Cardiac muscle cell (in vitro differentiated cells and primary cell): ENCODE data around the gene CHD6. TPM values are rescaled to one million over a fixed set of nuclear protein-coding genes. Genes with fewer than 3 reads are reported as not detected.
A peak's percentile ranks its signal among the peaks of the same experiment; 100 is the strongest.

Experiments
- DNase-seq, 2 donors: peaks; one replicate each; pipeline versions ENCODE4 v3.0.0 to v3.0.0-alpha.2; 2010 to 2017; ENCODE audit warnings: low read depth in 1 of 2, low spot score in 1 of 2
- H3K27ac ChIP-seq: fragments of 200-600 bp; sonication (generic); 2 replicates; pipeline ENCODE4 v1.5.1; 2016
- H3K27me3 ChIP-seq: fragments of 200-600 bp; sonication (generic); 2 replicates; pipeline ENCODE4 v1.6.0; 2016; ENCODE audit warnings: control low read depth
- H3K36me3 ChIP-seq: fragments of 200-600 bp; sonication (generic); 2 replicates; pipeline ENCODE4 v1.5.1; 2016; ENCODE audit warnings: control low read depth
- H3K4me1 ChIP-seq: fragments of 200-600 bp; sonication (generic); 2 replicates; pipeline ENCODE4 v1.8.1; 2017; ENCODE audit warnings: low read depth, mild to moderate bottlenecking, mixed run types
- H3K4me3 ChIP-seq: fragments of 200-600 bp; sonication (generic); 2 replicates; pipeline ENCODE4 v1.5.1; 2016; ENCODE audit warnings: mild to moderate bottlenecking
- H3K9me3 ChIP-seq: fragments of 200-600 bp; sonication (generic); 2 replicates; pipeline ENCODE4 v1.5.1; 2017; ENCODE audit warnings: low read depth, mild to moderate bottlenecking, control low read depth
- polyA plus RNA-seq: library from polyadenylated mRNA; unstranded; fragments of >200 nt; fragmentation: Nextera tagmentation; extraction: Ambion mirVana; gene quantifications from 2 replicates; pipeline ENCODE4 v1.2.1, GENCODE V29; 2016
- total RNA-seq: library from RNA; depleted of rRNA; stranded (reverse); fragments of >200 nt; gene quantifications from 2 replicates; pipeline ENCODE4 v1.2.3, GENCODE V29; 2016
- TF ChIP-seq, protein P1 (sequence below): IDR thresholded peaks from 2 replicates; pipeline ENCODE4 v1.5.1; 2012; ENCODE audit warnings: low read depth, mild to moderate bottlenecking, low read length

The CHD6 gene
- total and polyA plus RNA-seq, 2 experiments from 2014 or later, result 56.3 to 61.9 TPM

DNA sequence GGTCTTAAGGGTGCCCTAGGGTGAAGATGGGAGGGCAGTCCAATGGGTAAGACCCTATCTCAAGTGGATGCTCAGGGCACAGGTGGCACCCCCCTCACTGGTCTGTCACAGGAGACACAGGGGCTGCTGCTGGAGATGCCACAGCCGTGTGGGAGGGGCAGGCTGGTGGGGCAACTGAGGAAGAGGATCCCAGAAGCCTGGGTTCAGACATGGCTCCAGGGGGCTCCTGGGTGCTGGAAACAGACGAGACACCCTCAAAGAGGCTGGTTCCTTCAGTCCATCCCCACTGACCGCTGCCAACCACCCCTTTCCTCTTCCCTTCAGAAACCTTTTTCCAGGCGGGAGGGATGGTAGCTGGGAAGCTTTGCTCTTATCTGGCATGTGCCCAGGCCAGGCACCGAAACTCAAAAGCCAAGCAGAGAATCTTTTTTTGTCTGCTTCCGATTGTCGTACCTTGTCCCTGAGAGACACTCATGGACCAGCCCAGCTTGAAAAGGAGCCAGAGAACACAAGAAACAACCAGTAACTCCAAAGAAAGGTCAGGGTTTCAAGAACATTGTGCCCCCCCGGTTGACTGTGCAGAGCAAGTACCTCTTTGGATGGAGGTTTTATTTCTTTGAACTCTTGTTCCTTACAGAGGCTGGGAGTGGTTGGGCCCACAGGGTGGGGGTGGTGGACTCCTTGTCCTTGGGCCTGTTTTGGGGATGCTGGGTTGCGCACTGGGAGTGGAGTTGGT is 223.1 kb downstream of the CHD6 start:
- Histone ChIP-seq H3K4me1 (no peaks in the 10 kb centered on the region), H3K4me3 (no peak overlapping the region), H3K27ac (no peak overlapping the region), H3K36me3 (no peaks in the 10 kb centered on the region), H3K27me3 (no peaks in the 10 kb centered on the region), H3K9me3 (no peaks in the 10 kb centered on the region)
- TF ChIP-seq, protein P1, sequence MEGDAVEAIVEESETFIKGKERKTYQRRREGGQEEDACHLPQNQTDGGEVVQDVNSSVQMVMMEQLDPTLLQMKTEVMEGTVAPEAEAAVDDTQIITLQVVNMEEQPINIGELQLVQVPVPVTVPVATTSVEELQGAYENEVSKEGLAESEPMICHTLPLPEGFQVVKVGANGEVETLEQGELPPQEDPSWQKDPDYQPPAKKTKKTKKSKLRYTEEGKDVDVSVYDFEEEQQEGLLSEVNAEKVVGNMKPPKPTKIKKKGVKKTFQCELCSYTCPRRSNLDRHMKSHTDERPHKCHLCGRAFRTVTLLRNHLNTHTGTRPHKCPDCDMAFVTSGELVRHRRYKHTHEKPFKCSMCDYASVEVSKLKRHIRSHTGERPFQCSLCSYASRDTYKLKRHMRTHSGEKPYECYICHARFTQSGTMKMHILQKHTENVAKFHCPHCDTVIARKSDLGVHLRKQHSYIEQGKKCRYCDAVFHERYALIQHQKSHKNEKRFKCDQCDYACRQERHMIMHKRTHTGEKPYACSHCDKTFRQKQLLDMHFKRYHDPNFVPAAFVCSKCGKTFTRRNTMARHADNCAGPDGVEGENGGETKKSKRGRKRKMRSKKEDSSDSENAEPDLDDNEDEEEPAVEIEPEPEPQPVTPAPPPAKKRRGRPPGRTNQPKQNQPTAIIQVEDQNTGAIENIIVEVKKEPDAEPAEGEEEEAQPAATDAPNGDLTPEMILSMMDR, result no peak
- no peak for DNase-seq

DNA sequence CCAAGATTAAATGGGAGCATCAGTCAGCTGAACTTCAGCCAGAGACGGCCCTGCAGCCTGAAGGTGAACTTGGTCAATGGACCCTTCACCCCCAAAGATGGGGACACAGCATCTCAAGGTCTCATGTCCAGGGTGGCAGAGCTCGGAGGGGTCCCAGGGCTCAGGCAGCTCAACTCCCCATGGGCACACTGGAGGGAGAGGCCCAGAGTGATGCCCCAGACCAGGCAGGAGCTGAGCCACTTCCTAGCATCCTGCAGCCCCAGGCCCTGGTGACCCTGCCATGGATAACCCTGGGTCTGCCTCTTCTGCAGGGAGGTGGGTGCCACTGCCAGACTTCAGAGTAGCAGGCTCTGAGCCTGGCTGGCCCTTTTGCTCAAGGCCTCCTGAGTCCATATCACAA is 224.1 kb downstream of the CHD6 start:
- DNase-seq, result no peak
- Histone ChIP-seq H3K4me1 (no peaks in the 10 kb centered on the region), H3K4me3 (no peak overlapping the region), H3K27ac (no peak overlapping the region), H3K36me3 (no peaks in the 10 kb centered on the region), H3K27me3 (no peaks in the 10 kb centered on the region), H3K9me3 (no peaks in the 10 kb centered on the region)
- TF ChIP-seq, protein P1, result no peak

DNA sequence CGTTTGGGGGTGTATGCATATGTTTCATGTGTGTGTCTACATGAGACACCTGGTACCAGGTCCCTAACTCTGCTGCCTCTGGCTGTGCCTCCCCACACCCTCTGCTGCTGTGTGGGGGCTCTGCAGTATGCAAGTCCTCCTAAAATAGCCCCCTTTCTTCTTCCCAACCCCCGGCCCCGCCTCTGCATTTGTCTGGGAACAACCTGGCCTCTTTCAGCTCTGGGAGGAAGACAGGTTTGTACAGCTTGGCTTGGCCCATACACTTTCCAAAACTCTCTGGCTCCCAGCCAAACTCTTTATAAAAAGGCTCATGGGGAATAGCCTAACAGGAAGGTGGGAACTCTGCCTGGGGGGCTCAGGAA is 224.5 kb downstream of the CHD6 start:
- TF ChIP-seq, protein P1, result no peak
- H3K4me1 ChIP-seq, result no peaks in the 10 kb centered on the region
- H3K27ac ChIP-seq, result no peak overlapping the region
- no peaks in the 10 kb centered on the region for H3K9me3 ChIP-seq
- no peak for DNase-seq
- no peaks in the 10 kb centered on the region for H3K27me3 ChIP-seq
- H3K4me3 ChIP-seq, result no peak overlapping the region
- no peaks in the 10 kb centered on the region for H3K36me3 ChIP-seq

DNA sequence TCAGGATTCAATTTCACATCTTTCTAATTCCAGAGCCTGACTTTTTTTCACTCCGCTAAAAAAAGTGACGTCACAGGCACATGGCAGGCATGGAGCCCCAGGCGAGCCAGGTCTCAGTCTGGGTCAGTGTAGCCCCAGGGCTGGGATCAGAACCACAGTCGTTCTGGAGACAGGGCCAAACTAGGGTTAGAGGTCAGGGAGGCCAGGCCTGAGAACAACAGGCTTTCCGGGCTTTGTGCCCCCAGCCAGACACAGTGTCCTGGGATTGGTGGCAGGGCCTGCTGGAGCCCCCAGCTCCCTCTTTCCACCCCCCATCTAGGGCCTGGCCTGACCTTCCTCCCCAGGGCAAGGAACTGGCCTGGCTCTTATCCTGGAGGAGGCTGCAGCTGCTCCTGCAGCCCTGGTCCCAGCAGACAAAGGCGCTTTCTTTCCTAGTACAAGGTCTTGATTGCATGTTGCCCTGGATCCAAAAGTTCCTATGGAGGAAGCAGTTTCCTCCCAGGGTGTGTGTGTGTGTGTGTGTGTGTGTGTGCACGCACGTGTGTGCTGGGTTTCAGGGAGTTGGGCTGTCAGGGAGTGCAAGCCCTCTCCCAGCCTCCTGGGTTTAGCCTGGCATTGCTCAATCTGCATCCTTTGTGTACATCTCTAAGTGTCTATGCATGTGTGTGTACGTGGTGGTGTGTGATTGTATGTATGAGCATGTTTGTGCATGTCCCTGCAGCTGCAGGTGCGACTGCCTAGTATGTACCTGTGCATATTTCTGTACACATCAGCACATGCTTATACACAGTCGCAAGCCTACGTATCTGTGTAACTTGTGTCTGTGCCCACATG is 225.1 kb downstream of the CHD6 start:
- no peaks in the 10 kb centered on the region for H3K4me1 ChIP-seq
- TF ChIP-seq, protein P1, result no peak
- no peaks in the 10 kb centered on the region for H3K9me3 ChIP-seq
- H3K4me3 ChIP-seq, result no peak overlapping the region
- no peaks in the 10 kb centered on the region for H3K36me3 ChIP-seq
- peak in 1 of 2 donors; percentile 53 for DNase-seq
- H3K27me3 ChIP-seq, result no peaks in the 10 kb centered on the region
- no peak overlapping the region for H3K27ac ChIP-seq

DNA sequence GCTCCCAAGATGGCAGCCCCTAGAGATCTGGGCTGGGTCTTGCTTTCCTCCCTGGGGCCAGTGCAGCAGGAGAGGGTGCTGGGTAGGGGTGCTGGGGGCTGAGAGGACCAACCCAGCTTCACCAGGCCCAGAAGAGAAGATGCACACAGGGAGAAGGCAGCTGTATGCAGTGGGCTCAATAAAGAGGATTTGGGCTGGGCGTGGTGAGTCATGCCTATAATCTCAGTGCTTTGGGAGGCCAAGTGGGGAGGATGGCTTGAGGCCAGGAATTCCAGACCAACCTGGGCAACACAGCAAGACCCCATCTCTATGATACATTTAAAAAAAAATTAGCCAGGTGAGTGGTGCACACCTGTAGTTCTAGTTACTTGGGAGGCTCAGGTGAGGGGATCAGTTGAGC is 225.9 kb downstream of the CHD6 start:
- DNase-seq, result no peak
- H3K9me3 ChIP-seq, result no peaks in the 10 kb centered on the region
- no peaks in the 10 kb centered on the region for H3K27me3 ChIP-seq
- H3K36me3 ChIP-seq, result no peaks in the 10 kb centered on the region
- TF ChIP-seq, protein P1, result no peak
- H3K4me1 ChIP-seq, result no peaks in the 10 kb centered on the region
- H3K4me3 ChIP-seq, result no peak overlapping the region
- no peak overlapping the region for H3K27ac ChIP-seq
